Measurements from ENCODE around the gene PLEKHA1. TPM values are rescaled to one million over a fixed set of nuclear protein-coding genes. Genes with fewer than 3 reads are reported as not detected.

Gene PLEKHA1
- total RNA-seq, 3 donors from 2014 or later = 39.1 to 55.0 (median 41.2) TPM

DNA sequence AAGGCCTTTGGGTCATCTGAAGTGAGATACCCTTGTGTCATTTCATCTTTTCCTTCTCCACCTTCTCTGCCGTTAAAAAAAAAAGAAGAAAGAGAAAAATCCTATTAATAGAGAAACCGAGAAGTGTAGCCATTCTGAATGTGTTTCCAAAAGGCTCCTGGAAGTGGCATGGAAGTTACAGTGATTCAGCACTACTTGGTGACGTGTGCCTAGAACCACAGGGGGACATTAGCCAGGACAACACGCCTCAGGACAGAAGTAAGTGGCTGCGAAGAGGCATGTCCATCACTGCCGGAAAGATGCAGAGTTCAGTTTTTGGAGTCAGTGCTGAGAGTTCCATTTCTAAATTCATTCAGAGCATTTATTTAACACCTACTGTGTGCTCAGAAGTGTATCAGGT is 93.2 kb downstream of the PLEKHA1 start:
- no peak for ATAC-seq
- peaks cover 5% of the 10 kb centered on the region for H3K4me1 ChIP-seq (ENCODE audit: low read depth)
- intact Hi-C loops (cut with DNase I, micrococcal nuclease) = no loop called here

DNA sequence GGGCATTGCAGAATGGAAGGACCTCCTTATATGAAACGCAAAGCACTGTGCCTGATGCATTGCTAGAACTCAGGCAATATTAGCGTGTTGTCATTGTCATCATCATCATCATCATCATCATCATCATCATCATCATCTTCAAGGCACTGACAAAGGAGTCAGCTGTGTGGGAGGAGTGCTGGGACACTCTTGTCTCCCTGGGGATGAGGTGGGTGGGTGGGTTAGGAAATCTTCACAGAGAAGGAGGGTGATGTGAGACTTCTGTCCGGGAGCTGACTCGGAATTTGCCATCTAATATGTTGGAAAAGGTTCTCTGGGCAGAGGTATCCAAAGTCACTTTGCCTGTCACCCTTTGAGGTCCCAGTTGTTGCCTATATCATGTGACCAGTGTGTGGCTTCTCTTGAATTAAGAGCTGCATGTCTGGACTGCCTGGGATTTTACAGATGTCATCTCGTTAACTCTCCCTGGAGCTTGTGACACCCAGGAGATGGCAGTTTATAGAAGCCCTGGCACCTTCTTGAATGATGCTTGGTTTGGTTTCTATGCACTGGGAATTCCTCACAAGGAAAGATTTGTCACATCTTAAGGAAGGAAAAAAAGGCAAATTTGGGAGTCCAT is 93.9 kb downstream of the PLEKHA1 start:
- ATAC-seq (no peak), DNase-seq (no peak)
- Histone ChIP-seq H3K4me3 (no peak overlapping the region), H3K36me3 (ENCODE audit: low read depth) (no peaks in the 10 kb centered on the region), H3K4me1 (ENCODE audit: low read depth) (no peaks in the 10 kb centered on the region), H3K9me3 (no peaks in the 10 kb centered on the region)
- intact Hi-C loops (cut with DNase I, micrococcal nuclease) = no loop called here
- TF ChIP-seq, protein P1, sequence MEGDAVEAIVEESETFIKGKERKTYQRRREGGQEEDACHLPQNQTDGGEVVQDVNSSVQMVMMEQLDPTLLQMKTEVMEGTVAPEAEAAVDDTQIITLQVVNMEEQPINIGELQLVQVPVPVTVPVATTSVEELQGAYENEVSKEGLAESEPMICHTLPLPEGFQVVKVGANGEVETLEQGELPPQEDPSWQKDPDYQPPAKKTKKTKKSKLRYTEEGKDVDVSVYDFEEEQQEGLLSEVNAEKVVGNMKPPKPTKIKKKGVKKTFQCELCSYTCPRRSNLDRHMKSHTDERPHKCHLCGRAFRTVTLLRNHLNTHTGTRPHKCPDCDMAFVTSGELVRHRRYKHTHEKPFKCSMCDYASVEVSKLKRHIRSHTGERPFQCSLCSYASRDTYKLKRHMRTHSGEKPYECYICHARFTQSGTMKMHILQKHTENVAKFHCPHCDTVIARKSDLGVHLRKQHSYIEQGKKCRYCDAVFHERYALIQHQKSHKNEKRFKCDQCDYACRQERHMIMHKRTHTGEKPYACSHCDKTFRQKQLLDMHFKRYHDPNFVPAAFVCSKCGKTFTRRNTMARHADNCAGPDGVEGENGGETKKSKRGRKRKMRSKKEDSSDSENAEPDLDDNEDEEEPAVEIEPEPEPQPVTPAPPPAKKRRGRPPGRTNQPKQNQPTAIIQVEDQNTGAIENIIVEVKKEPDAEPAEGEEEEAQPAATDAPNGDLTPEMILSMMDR (IDR thresholded peaks at IDR 0.05) = no peak

More for the DNA sequence above, 93.2 kb downstream of the PLEKHA1 start:
- Histone ChIP-seq H3K9me3 (no peaks in the 10 kb centered on the region), H3K36me3 (ENCODE audit: low read depth) (no peaks in the 10 kb centered on the region), H3K4me3 (no peak overlapping the region)
- no peak for DNase-seq
- TF ChIP-seq, protein P1 (IDR thresholded peaks at IDR 0.05) = no peak

DNA sequence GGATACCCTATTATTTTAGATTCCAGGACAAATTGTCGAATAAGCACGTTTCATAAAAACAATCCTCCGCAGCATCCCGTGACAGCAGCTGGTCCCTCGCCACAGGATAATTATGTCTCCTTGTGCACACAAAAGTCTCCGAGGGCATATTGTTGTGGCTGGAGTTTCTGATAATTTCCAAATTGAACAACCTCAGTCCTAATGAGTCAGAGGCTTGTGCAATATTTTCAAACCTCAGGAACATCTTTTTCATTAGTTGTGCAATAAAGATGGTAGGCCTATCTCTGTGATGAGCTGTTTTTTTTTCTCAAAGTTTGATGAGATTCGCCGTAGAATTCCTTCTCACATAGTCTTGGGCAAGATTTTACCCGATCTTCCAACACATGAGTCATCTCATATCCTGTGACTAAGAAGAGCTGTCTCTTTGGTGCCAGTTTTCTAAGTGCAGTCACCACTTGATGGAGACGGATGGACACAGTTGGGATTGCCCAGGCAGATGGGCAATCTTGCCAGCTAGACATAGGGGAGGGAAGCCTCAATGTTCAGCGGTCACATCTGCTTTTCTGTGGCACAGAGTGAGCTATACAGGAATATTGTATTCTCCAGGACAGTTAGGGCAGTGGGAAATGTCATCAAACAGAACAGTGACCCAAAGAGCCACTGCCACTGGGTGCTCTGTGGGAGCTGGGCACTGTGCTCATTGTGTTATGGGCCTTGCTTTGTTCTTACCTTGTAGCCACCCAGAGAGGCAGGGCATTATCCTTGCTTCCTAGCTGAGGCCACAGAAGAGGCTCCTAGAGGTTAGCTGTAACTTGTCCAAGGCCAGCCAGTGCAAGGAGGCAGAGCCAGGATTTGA is 94.6 kb downstream of the PLEKHA1 start:
- TF ChIP-seq, protein P1 (IDR thresholded peaks at IDR 0.05) = no peak
- ATAC-seq (peak; percentile 46), DNase-seq (no peak)
- Histone ChIP-seq H3K36me3 (ENCODE audit: low read depth) (no peaks in the 10 kb centered on the region), H3K4me3 (no peak overlapping the region), H3K9me3 (no peaks in the 10 kb centered on the region), H3K4me1 (ENCODE audit: low read depth) (no peaks in the 10 kb centered on the region)
- intact Hi-C loops (cut with DNase I, micrococcal nuclease) = no loop called here

DNA sequence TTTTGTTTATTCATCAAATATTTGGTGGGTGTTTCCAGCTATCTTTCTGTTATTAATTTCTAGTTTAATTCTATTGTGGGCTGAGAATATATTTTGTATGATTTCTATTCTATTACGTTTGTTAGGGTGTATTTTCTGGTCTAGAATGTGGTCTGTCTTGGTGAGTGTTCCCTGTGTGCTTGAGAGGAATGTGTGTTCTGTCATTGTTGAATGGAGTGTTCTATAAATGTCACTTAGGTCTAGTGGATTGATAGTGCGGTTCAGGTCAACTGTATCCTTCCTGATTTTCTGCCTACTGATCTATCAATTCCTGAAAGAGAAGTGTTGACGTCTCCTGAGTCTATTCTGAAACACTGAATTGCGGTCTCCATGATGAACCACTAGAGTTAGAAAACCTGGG is 95.3 kb downstream of the PLEKHA1 start:
- no peak for DNase-seq
- Histone ChIP-seq H3K4me1 (ENCODE audit: low read depth) (no peaks in the 10 kb centered on the region), H3K36me3 (ENCODE audit: low read depth) (no peaks in the 10 kb centered on the region), H3K4me3 (no peak overlapping the region), H3K9me3 (no peaks in the 10 kb centered on the region)
- no peak for ATAC-seq
- TF ChIP-seq, protein P1 (IDR thresholded peaks at IDR 0.05) = no peak
- intact Hi-C loops (cut with DNase I, micrococcal nuclease) = no loop called here

DNA sequence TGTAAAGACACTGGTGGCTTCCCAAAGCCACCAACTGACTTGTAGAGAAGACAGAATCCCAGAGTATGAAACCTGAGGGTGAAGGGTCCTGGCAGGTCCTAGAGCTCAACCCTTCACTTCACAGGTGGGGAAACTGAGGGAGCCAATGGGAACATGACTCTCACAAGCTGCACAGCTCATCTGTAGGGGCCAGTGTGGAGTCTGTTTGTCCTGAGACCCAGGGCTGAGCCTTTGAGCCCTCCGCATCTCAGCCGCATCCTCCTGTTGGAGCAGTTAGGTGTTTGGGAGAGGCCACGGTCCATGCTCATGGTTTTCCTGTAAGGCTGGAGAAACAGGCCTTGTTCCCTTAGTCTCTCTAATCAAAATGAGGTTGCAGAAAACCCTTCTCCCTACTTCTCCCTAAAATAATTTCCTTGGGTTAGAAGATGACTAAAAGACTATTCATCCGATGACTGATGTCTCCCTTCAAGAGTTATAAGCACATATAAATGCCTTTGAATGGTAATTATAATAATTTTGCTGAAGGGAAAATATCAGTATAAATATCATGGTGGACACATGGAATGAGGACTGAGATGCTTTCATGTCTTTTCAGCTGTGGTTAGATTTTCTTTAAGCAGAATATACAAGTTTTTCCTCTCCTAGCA is 97.1 kb downstream of the PLEKHA1 start:
- Histone ChIP-seq H3K36me3 (ENCODE audit: low read depth) (no peaks in the 10 kb centered on the region), H3K4me3 (no peak overlapping the region), H3K9me3 (no peaks in the 10 kb centered on the region), H3K4me1 (ENCODE audit: low read depth) (no peaks in the 10 kb centered on the region)
- intact Hi-C loops (cut with DNase I, micrococcal nuclease) = no loop called here
- DNase-seq = no peak
- ATAC-seq = no peak
- TF ChIP-seq, protein P1 (IDR thresholded peaks at IDR 0.05) = no peak

All from mucosa of descending colon (tissue), 3 donors.